ENCODE data around the gene EXOC3L1. TPM values are rescaled to one million over a fixed set of nuclear protein-coding genes. Genes with fewer than 3 reads are reported as not detected.

Gene EXOC3L1
- total RNA-seq, 2 experiments from 2014 or later = not detected

DNA sequence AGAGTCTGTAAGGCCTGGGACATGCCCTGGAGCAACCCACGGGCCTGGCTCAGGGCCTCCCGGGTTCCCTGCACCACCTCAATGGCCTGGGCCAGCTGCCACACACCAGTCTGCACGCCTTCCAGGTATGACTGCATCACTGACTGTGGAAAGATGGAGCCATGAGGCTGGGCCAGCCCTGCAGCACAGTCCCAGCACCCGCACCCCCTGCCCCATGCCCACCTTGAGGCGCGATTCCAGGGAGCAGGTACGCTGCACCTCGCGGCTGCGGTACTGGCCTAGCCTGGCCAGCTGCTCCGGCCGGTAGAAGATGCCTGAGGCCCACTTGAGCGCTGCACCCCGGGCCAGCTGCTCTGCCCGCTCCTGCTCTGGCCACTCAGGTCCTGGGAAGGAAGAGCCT, 1.1 kb downstream of the EXOC3L1 start:
- Histone ChIP-seq H3K36me3 (ENCODE audit: insufficient read depth, low read length) (peaks cover 16% of the 10 kb centered on the region; the same call in 1 of the 2 replicates), H4K20me1 (ENCODE audit: insufficient read depth, low read length) (peaks cover 8% of the 10 kb centered on the region; the same call in 1 of the 2 replicates), H3K27ac (ENCODE audit: low read depth, low read length, poor library complexity, severe bottlenecking) (no peak overlapping the region), H3K4me2 (ENCODE audit: low read length) (no peak overlapping the region), H3K4me1 (ENCODE audit: insufficient read depth, low read length, poor library complexity, severe bottlenecking) (peaks cover 21% of the 10 kb centered on the region), H3K9me2 (ENCODE audit: insufficient read depth, low read length) (no peaks in the 10 kb centered on the region), H3K4me3 (ENCODE audit: low read depth, low read length, poor library complexity, severe bottlenecking) (no peak overlapping the region), H3K79me2 (ENCODE audit: insufficient read depth, low read depth, low read length) (peaks cover 18% of the 10 kb centered on the region), H2AFZ (ENCODE audit: low read length) (no peak overlapping the region), H3K9me3 (ENCODE audit: low read length) (no peaks in the 10 kb centered on the region)
- DNase-seq (ENCODE audit: low spot score) = no peak
- TF ChIP-seq EZH2phosphoT487 (IDR thresholded peaks at IDR 0.05; ENCODE audit: borderline replicate concordance, low read depth, low read length) (no peak), CTCF (conservative IDR thresholded peaks at IDR 0.05; ENCODE audit: low read length) (no peak)
- intact Hi-C loops (cut with micrococcal nuclease; ENCODE audit: unreplicated experiment) = loop anchor here (10.0 kb wide), 1 partner anchor 174 kb away; no protein-coding TSS in a partner anchor
- CTCF ChIA-PET (ENCODE audit: unreplicated experiment) = no interaction called here
- no TSS peak for BruUV-seq (replicated peaks)
- POLR2A ChIA-PET = interaction anchor here (1.6 kb wide), 1 partner anchor 14 kb away, joined by 3 read pairs; no protein-coding TSS in a partner anchor

DNA sequence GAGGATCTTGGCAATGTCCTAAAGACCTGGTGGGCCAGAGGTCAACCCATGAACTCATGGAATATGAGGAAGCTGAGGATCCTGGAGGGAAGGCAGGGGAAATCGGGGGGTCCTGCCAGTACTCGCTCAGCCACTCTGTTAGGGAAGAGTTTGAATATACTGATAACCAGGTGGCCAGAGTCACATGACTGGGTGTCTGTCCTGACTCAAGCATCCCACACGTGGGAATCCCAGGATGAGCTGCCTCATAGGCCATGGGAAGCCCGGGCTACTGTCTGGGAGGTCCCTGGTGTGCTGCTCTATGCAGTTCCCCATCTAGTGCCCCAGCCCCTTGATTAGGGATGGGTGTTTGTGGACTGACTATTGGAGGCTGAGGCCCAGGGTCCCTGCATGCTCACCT, 1.6 kb downstream of the EXOC3L1 start:
- Histone ChIP-seq H3K9me2 (ENCODE audit: insufficient read depth, low read length) (no peaks in the 10 kb centered on the region), H3K27ac (ENCODE audit: low read depth, low read length, poor library complexity, severe bottlenecking) (no peak overlapping the region), H3K9me3 (ENCODE audit: low read length) (no peaks in the 10 kb centered on the region), H3K79me2 (ENCODE audit: insufficient read depth, low read depth, low read length) (peaks cover 14% of the 10 kb centered on the region), H3K4me3 (ENCODE audit: low read depth, low read length, poor library complexity, severe bottlenecking) (no peak overlapping the region), H4K20me1 (ENCODE audit: insufficient read depth, low read length) (peaks cover 3% of the 10 kb centered on the region; the same call in 1 of the 2 replicates), H2AFZ (ENCODE audit: low read length) (no peak overlapping the region), H3K36me3 (ENCODE audit: insufficient read depth, low read length) (peaks cover 12% of the 10 kb centered on the region; the same call in 1 of the 2 replicates), H3K4me1 (ENCODE audit: insufficient read depth, low read length, poor library complexity, severe bottlenecking) (peaks cover 16% of the 10 kb centered on the region), H3K4me2 (ENCODE audit: low read length) (no peak overlapping the region)
- no TSS peak for BruUV-seq (replicated peaks)
- TF ChIP-seq EZH2phosphoT487 (IDR thresholded peaks at IDR 0.05; ENCODE audit: borderline replicate concordance, low read depth, low read length) = no peak
- TF ChIP-seq CTCF (conservative IDR thresholded peaks at IDR 0.05; ENCODE audit: low read length) = no peak
- ChIA-PET POLR2A (interaction anchor here (1.6 kb wide), 1 partner anchor 13 kb away, joined by 3 read pairs; no protein-coding TSS in a partner anchor), CTCF (ENCODE audit: unreplicated experiment) (no interaction called here)
- intact Hi-C loops (cut with micrococcal nuclease; ENCODE audit: unreplicated experiment) = loop anchor here (10.0 kb wide), 1 partner anchor 174 kb away; no protein-coding TSS in a partner anchor
- DNase-seq (ENCODE audit: low spot score) = no peak

DNA sequence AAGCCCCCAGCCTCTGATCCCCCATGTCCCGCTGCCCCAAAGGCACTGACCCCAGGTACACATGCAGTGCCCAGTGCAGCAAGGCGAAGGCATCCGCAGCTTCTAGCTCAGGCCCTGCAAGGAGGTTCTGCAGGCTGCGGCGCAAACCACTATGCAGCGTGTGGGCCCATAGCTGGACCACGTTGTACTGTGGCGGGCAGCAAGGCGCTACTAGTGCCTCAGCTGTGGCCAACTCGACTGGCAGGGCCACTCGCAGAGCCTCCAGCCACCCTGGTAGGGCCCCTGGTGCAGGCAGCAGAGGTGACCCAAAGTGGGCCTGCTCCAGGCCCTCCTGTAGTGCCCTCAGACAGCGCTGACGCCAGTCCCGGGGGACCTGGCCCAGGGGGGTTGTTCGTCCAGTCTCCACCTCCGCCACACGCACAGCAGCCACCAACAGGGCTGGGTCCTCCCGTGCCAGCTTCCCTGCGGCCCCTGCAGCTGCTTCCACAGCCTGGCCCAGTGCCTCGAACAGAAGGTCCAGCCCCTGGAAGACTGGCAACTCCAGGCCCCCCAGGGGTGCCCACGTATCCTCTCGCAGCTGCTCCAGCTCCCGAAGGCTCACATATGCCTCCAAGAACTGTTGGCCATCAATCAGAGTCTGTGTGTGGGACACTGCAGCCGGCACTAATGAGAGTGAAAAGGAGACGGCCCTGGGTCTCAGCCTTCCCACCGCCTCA, 2.6 kb downstream of the EXOC3L1 start:
- Histone ChIP-seq H4K20me1 (ENCODE audit: insufficient read depth, low read length) (no peaks in the 10 kb centered on the region), H3K9me2 (ENCODE audit: insufficient read depth, low read length) (no peaks in the 10 kb centered on the region), H3K4me2 (ENCODE audit: low read length) (no peak overlapping the region), H3K79me2 (ENCODE audit: insufficient read depth, low read depth, low read length) (peaks cover 4% of the 10 kb centered on the region; the same call in 1 of the 2 replicates), H3K4me3 (ENCODE audit: low read depth, low read length, poor library complexity, severe bottlenecking) (no peak overlapping the region), H3K9me3 (ENCODE audit: low read length) (no peaks in the 10 kb centered on the region), H3K36me3 (ENCODE audit: insufficient read depth, low read length) (0 out of 2 replicates have a peak, but pooled peaks cover 2% of the 10 kb centered on the region), H3K27ac (ENCODE audit: low read depth, low read length, poor library complexity, severe bottlenecking) (no peak overlapping the region), H3K4me1 (ENCODE audit: insufficient read depth, low read length, poor library complexity, severe bottlenecking) (peaks cover 18% of the 10 kb centered on the region), H2AFZ (ENCODE audit: low read length) (no peak overlapping the region)
- ChIA-PET POLR2A (no interaction called here), CTCF (ENCODE audit: unreplicated experiment) (no interaction called here)
- TF ChIP-seq EZH2phosphoT487 (IDR thresholded peaks at IDR 0.05; ENCODE audit: borderline replicate concordance, low read depth, low read length) (no peak), CTCF (conservative IDR thresholded peaks at IDR 0.05; ENCODE audit: low read length) (no peak)
- DNase-seq (ENCODE audit: low spot score) = no peak
- intact Hi-C loops (cut with micrococcal nuclease; ENCODE audit: unreplicated experiment) = loop anchor here (10.0 kb wide), 1 partner anchor 173 kb away; no protein-coding TSS in a partner anchor
- BruUV-seq (replicated peaks) = no TSS peak

Measured in OCI-LY7 (cell line).